NCI-H1105 treated with DMSO at 0.1 percent for 48 hours (cell line): ENCODE data around the gene KIZ.
A peak's percentile ranks its signal among the peaks of the same experiment; 100 is the strongest.

Source experiments
- DNase-seq: peaks from one replicate; lab custom pipeline; 2025; lab: John Stamatoyannopoulos, UW

The KIZ gene

GRCh38 chr20:21179757-21180156 is 53.9 kb downstream of the KIZ start:
- no peak for DNase-seq

GRCh38 chr20:21180248-21180647 is 54.4 kb downstream of the KIZ start:
- DNase-seq = no peak

- no peak for DNase-seq
Observed at GRCh38 chr20:21181028-21181427, 55.1 kb downstream of the KIZ start.

- DNase-seq = no peak
Observed at GRCh38 chr20:21182832-21183563, 57.1 kb downstream of the KIZ start.

- no peak for DNase-seq
Observed at GRCh38 chr20:21183722-21184121, 57.8 kb downstream of the KIZ start.

- DNase-seq = no peak
Observed at GRCh38 chr20:21184819-21185218, 58.9 kb downstream of the KIZ start.

GRCh38 chr20:21185849-21186248 is 60.0 kb downstream of the KIZ start:
- DNase-seq = no peak

GRCh38 chr20:21189761-21190523 is 64.1 kb downstream of the KIZ start:
- DNase-seq = peak; percentile 32

- DNase-seq = no peak
Observed at GRCh38 chr20:21190869-21191268, 65.0 kb downstream of the KIZ start.

GRCh38 chr20:21191839-21192238 is 66.0 kb downstream of the KIZ start:
- DNase-seq = no peak

- no peak for DNase-seq
Observed at GRCh38 chr20:21202259-21202658, 76.4 kb downstream of the KIZ start.

GRCh38 chr20:21203088-21203656 is 77.3 kb downstream of the KIZ start:
- DNase-seq = no peak

GRCh38 chr20:21206584-21206983 is 80.7 kb downstream of the KIZ start:
- DNase-seq = no peak

GRCh38 chr20:21208999-21209398 is 83.1 kb downstream of the KIZ start:
- peak; percentile 48 for DNase-seq

GRCh38 chr20:21209668-21210067 is 83.8 kb downstream of the KIZ start:
- DNase-seq = no peak

GRCh38 chr20:21213691-21214090 is 87.8 kb downstream of the KIZ start:
- no peak for DNase-seq

- DNase-seq = no peak
Observed at GRCh38 chr20:21214431-21214830, 88.5 kb downstream of the KIZ start.

GRCh38 chr20:21219686-21220085 is 93.8 kb downstream of the KIZ start:
- no peak for DNase-seq

GRCh38 chr20:21224217-21224616 is 98.3 kb downstream of the KIZ start:
- DNase-seq = no peak

- DNase-seq = no peak
Observed at GRCh38 chr20:21225215-21225947, 99.5 kb downstream of the KIZ start.

GRCh38 chr20:21228511-21228910 is 102.6 kb downstream of the KIZ start:
- DNase-seq = no peak

GRCh38 chr20:21229163-21229562 is 103.3 kb downstream of the KIZ start:
- DNase-seq = no peak

- DNase-seq = no peak
Observed at GRCh38 chr20:21230220-21230619, 104.3 kb downstream of the KIZ start.
